HFFc6 (cell line): Measurements from ENCODE around the gene HRCT1. TPM values are rescaled to one million over a fixed set of nuclear protein-coding genes. Genes with fewer than 3 reads are reported as not detected.

ENCODE experiments used
- DNase-seq: peaks from one replicate; pipeline ENCODE4 v3.0.0-alpha.2; 2018
- H3K27ac Mint-ChIP-seq: 2 replicates; pipeline ENCODE4 v1.8.0; 2020; ENCODE audit warnings: mild to moderate bottlenecking, mixed read lengths
- H3K27me3 Mint-ChIP-seq: 2 replicates; pipeline ENCODE4 v1.8.0; 2021; ENCODE audit warnings: mild to moderate bottlenecking, moderate library complexity, mixed read lengths; ENCODE audit not compliant: insufficient read depth
- H3K36me3 Mint-ChIP-seq: 2 replicates; pipeline ENCODE4 v1.8.0; 2021; ENCODE audit warnings: low read depth, mixed read lengths
- H3K4me1 Mint-ChIP-seq: 2 replicates; pipeline ENCODE4 v1.8.0; 2020; ENCODE audit warnings: low read depth, mixed read lengths
- H3K4me3 Mint-ChIP-seq: 2 replicates; pipeline ENCODE4 v1.8.0; 2020; ENCODE audit warnings: mild to moderate bottlenecking, moderate library complexity, mixed read lengths
- H3K9me3 Mint-ChIP-seq: 2 replicates; pipeline ENCODE4 v1.8.0; 2020; ENCODE audit warnings: mild to moderate bottlenecking, mixed read lengths
- total RNA-seq, 6 experiments: library from RNA; stranded (reverse); fragmentation: NEBNext Ultra II Directional; extraction: Animal tissue kit (Norgen Biotek cat#: 25700); gene quantifications; 2 replicates in 1 of 6; 3 replicates in 5 of 6; pipeline ENCODE4 v1.2.3, GENCODE V29; 2021
- TF ChIP-seq, protein P1 (sequence below): fragments of 200-600 bp; sonication (generic); IDR thresholded peaks from 2 replicates; pipeline ENCODE4 v1.5.0; 2021; ENCODE audit warnings: antibody characterized with exemption, mild to moderate bottlenecking

HRCT1 gene
- total RNA-seq, 6 experiments from 2014 or later: 2.5 to 4.1 (median 3.3) TPM

DNA sequence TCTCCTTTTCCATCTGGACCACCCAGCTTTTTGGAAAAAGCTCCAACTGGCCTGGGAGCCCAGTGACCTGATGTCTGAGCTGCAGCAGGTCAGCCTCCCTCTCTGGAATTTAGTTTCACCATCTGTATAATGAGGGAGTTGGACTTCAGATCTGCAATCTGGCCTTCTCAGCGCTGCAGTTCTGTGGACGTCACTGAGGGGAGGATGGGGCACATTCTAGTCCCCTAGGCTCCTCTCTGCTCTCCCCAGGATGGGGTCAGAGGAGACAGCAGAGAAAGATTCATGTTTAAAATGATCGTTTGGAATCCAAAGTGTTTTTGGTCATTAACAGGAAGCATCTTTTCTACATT, 46.0 kb upstream of the HRCT1 start:
- Mint-ChIP-seq H3K4me3 (no peak overlapping the region), H3K27me3 (peaks cover 43% of the 10 kb centered on the region), H3K4me1 (no peaks in the 10 kb centered on the region), H3K9me3 (no peaks in the 10 kb centered on the region), H3K27ac (no peak overlapping the region), H3K36me3 (no peaks in the 10 kb centered on the region)
- DNase-seq: no peak
- TF ChIP-seq, protein P1, sequence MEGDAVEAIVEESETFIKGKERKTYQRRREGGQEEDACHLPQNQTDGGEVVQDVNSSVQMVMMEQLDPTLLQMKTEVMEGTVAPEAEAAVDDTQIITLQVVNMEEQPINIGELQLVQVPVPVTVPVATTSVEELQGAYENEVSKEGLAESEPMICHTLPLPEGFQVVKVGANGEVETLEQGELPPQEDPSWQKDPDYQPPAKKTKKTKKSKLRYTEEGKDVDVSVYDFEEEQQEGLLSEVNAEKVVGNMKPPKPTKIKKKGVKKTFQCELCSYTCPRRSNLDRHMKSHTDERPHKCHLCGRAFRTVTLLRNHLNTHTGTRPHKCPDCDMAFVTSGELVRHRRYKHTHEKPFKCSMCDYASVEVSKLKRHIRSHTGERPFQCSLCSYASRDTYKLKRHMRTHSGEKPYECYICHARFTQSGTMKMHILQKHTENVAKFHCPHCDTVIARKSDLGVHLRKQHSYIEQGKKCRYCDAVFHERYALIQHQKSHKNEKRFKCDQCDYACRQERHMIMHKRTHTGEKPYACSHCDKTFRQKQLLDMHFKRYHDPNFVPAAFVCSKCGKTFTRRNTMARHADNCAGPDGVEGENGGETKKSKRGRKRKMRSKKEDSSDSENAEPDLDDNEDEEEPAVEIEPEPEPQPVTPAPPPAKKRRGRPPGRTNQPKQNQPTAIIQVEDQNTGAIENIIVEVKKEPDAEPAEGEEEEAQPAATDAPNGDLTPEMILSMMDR: no peak

DNA sequence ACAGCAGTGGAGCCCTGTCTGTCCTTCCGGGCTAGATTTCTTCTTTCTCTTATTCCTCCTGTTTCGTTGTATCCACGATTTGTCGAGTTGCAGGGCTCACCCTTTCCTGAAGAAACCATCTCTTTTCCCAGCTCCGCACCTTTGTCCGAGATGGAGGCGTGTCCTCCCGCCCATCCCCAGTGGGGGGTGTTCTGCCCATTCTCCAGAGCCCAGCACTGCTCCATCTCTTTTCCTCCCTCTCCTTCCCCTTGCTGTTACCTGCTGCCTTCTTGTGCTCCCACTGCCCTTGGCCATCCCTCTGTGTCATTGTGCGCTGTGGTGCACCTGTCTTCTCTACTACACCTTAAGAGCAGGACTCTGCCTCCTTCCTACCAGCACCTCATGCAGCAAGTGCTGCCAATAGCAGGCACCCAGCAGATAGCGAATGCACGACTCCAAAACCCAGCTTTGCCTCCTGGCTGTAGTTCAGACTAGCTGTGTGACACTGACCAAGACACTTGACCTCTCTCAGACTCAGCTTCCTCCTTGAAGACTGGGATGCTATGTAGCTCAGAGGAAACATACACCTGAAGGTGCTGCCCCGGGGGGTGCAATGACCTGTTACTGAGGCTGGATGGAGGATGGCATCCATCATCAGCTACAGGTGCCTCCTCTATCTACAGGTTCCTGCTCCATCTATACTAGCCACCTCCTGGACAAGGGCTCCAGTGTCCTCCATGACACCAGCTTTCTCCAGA, 44.7 kb upstream of the HRCT1 start:
- Mint-ChIP-seq H3K4me3 (no peak overlapping the region), H3K4me1 (no peaks in the 10 kb centered on the region), H3K27me3 (peaks cover 37% of the 10 kb centered on the region), H3K36me3 (no peaks in the 10 kb centered on the region), H3K27ac (no peak overlapping the region), H3K9me3 (no peaks in the 10 kb centered on the region)
- TF ChIP-seq, protein P1: no peak
- DNase-seq: no peak

DNA sequence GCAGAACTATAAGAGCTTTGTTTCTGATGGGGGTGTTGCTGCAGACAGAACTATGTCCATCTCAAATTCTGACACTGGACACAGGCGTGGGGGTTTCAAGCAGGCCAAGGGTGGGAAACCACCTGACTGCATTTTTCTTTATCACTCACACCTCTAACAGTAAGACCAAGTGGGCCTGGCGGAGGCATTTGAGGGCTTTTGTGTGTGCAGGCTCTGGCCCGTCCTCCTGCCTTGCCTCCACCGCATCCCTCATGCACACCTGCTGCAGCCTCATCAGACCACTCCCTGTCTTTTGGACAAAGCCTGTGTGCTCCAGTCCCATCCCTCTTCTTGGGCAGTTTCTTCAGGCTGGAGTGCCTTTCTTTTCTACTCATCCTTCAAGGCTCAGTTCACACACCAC, 43.7 kb upstream of the HRCT1 start:
- Mint-ChIP-seq H3K9me3 (no peaks in the 10 kb centered on the region), H3K4me1 (no peaks in the 10 kb centered on the region), H3K27me3 (peaks cover 34% of the 10 kb centered on the region), H3K4me3 (no peak overlapping the region), H3K27ac (no peak overlapping the region), H3K36me3 (no peaks in the 10 kb centered on the region)
- TF ChIP-seq, protein P1: no peak
- DNase-seq: no peak

DNA sequence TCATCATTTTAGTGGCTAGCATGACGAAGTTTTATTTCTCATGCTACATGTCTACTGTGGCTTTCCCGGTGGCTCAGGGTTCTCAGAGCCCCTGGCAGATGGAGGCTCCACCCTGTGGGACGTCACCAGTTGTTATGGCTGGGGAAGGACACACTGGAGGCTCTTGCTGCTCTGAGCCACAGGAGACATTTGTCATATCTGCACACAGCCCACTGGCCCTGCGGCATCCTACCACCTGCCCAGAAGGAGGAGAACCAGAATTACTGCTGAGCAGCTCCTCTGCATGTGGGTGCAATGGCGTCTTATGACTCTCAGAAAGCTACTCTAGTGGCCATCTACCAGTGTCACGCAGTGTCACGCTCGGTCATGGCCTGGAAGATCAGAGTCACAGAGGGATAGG, 42.4 kb upstream of the HRCT1 start:
- Mint-ChIP-seq H3K4me3 (no peak overlapping the region), H3K27ac (no peak overlapping the region), H3K4me1 (no peaks in the 10 kb centered on the region), H3K9me3 (no peaks in the 10 kb centered on the region), H3K27me3 (peaks cover 33% of the 10 kb centered on the region), H3K36me3 (no peaks in the 10 kb centered on the region)
- TF ChIP-seq, protein P1: no peak
- no peak for DNase-seq

DNA sequence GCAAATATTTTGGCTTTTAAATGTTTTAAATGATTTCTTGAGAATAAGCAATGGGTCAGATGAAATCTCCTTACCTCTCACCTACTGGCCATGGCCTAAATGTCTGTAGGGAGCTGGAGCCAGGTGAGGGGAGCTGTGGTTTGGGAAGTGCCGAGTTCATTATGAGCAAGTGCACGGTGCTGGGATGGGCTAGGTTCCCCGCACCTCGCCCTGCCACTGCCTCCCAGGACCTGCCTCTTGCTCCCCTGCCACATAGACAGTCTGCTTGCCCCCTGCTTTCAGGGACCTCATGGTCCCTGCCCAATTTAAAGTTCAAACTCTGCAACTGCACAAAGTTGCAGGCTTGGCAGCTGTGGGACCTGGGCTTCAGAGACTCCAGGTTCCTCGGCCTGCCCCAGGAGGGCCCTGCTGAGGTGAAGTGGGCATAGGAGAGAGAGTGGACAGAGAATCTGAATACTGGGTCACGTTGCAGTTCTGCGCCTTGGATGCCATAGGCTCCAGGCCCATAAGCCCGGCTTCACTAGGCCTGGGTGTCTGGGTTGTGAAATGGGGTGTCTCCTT, 41.2 kb upstream of the HRCT1 start:
- no peak for DNase-seq
- H3K27ac Mint-ChIP-seq: no peak overlapping the region

More for the DNA sequence above, 41.2 kb upstream of the HRCT1 start:
- Mint-ChIP-seq H3K27me3 (peaks cover 35% of the 10 kb centered on the region), H3K36me3 (no peaks in the 10 kb centered on the region), H3K4me1 (no peaks in the 10 kb centered on the region), H3K4me3 (no peak overlapping the region), H3K9me3 (no peaks in the 10 kb centered on the region)
- TF ChIP-seq, protein P1: no peak
